K562 (cell line): ENCODE results near the gene MPL. TPM values are rescaled to one million over a fixed set of nuclear protein-coding genes. Genes with fewer than 3 reads are reported as not detected.

Source experiments
- BCLAF1 ChIP-seq, 2 experiments: fragments of 450-650 bp in 1 of 2; IDR thresholded peaks; 2 replicates each; pipeline ENCODE4 v1.6.1; 2011 to 2017; ENCODE audit warnings: low read depth in 2 of 2, antibody characterized with exemption in 1 of 2, borderline replicate concordance in 1 of 2, low read length in 1 of 2, mild to moderate bottlenecking in 1 of 2, mixed read lengths in 1 of 2; ENCODE audit not compliant: control insufficient read depth in 1 of 2
- NEUROD1 ChIP-seq: fragments of 150-350 bp; IDR thresholded peaks from 2 replicates; pipeline ENCODE4 v1.6.1; 2014; ENCODE audit warnings: borderline replicate concordance, low read length, low read depth; ENCODE audit not compliant: partially characterized antibody
- RBBP5 ChIP-seq: fragments of 200-600 bp; sonication (generic); IDR thresholded peaks from 2 replicates; pipeline ENCODE4 v1.6.1; 2012; ENCODE audit warnings: borderline replicate concordance, mild to moderate bottlenecking, low read length, control low read depth, inconsistent platforms; ENCODE audit not compliant: insufficient read depth, poor library complexity, severe bottlenecking
- RNF219 ChIP-seq: fragments of 250-450 bp; sonication (Bioruptor Pico); IDR thresholded peaks from 2 replicates; pipeline ENCODE4 v1.5.0; 2022; ENCODE audit warnings: mild to moderate bottlenecking
- ZBTB11 ChIP-seq, 3 experiments: fragments of 200-800 bp in 1 of 3; fragments of 250-450 bp in 1 of 3; fragments of 450-650 bp in 1 of 3; sonication (Bioruptor Pico) in 1 of 3; sonication (Bioruptor generic) in 1 of 3; formaldehyde crosslinking in 1 of 3; IDR thresholded peaks; 2 replicates each; pipeline versions ENCODE4 v1.6.1 to v1.8.0; 2016 to 2022; ENCODE audit warnings: mild to moderate bottlenecking in 2 of 3, missing genetic modification characterization in 2 of 3, missing compliant biosample characterization in 1 of 3, moderate library complexity in 1 of 3
- ZNF277 ChIP-seq: fragments of 250-450 bp; sonication (Bioruptor Pico); IDR thresholded peaks from 2 replicates; pipeline ENCODE4 v1.8.0; 2022; ENCODE audit warnings: inconsistent platforms, mild to moderate bottlenecking, moderate library complexity, borderline replicate concordance
- ZNF398 ChIP-seq: fragments of 250-450 bp; sonication (Bioruptor Pico); IDR thresholded peaks from 2 replicates; pipeline ENCODE4 v1.8.0; 2021; ENCODE audit warnings: moderate library complexity, mild to moderate bottlenecking, inconsistent platforms
- ZNF639 ChIP-seq, 2 experiments: fragments of 200-800 bp in 1 of 2; sonication (Bioruptor generic) in 1 of 2; sonication (generic) in 1 of 2; formaldehyde crosslinking in 1 of 2; IDR thresholded peaks in 1 of 2; conservative IDR thresholded peaks in 1 of 2; 2 replicates each; pipeline versions ENCODE4 v1.5.0 to v1.6.1; 2016 to 2020; ENCODE audit warnings: missing compliant biosample characterization in 1 of 2, missing genetic modification characterization in 1 of 2, missing genetic modification reagents in 1 of 2
- polyA plus RNA-seq, 8 experiments: library from polyadenylated mRNA; depleted of rRNA in 4 of 8; stranded (reverse) in 5 of 8; unstranded in 3 of 8; fragments of >200 nt; fragmentation: Nextera tagmentation in 2 of 8; fragmentation: Illumina TruSeq in 1 of 8; extraction: Ambion mirVana in 2 of 8; extraction: Trizol in 1 of 8; gene quantifications; 2 replicates each; pipeline versions ENCODE4 v1.2.1 to v1.2.3, GENCODE V29; 2011 to 2014; ENCODE audit warnings: inconsistent platforms in 1 of 8, missing spikeins in 1 of 8
- total RNA-seq, 7 experiments: library from RNA; depleted of rRNA in 6 of 7; stranded (reverse); fragments of >200 nt in 6 of 7; fragmentation: Illumina TruSeq in 2 of 7; extraction: Trizol in 2 of 7; gene quantifications; 2 replicates each; pipeline versions ENCODE4 v1.2.1 to v1.2.3, GENCODE V29; 2011 to 2021; ENCODE audit warnings: low replicate concordance in 1 of 7

Gene MPL
- total and polyA plus RNA-seq, 9 of the 15 experiments (the other 6 are each of a cell fraction or from before 2014, with no cell fraction given) = not detected

GRCh38 chr1:43367026-43367903 lies 29.6 kb downstream of the MPL start (continued):
- TF ChIP-seq ZBTB11 (CRISPR knock-in tag; IDR thresholded peaks at IDR 0.05) (no peak), ZNF639 (CRISPR knock-in tag; conservative IDR thresholded peaks at IDR 0.05 in 1 of 2, IDR thresholded peaks at IDR 0.05 in 1 of 2) (no peak), RBBP5 (peak; percentile 15), ZNF277 (CRISPR knock-in tag) (no peak), BCLAF1 (IDR thresholded peaks at IDR 0.05; ENCODE audit: borderline replicate concordance in 1 of 2, control insufficient read depth in 1 of 2, low read depth in 2 of 2, low read length in 1 of 2) (no peak), NEUROD1 (no peak), ZNF398 (CRISPR knock-in tag) (no peak), RNF219 (CRISPR knock-in tag) (no peak)
